Peyer's patch (tissue), 4 donors: ENCODE measurements around the gene GC.
"Not testable (repeated sequence)": the region's sequence is repeated elsewhere in the genome, so short reads cannot be mapped to it uniquely, and the experiment has no call there.

Experiments used
- POLR2A ChIP-seq, 2 donors: fragments of 450-650 bp; IDR thresholded peaks; one replicate each; pipeline ENCODE4 v1.5.1; 2017; ENCODE audit warnings: antibody characterized with exemption in 2 of 2, mild to moderate bottlenecking in 2 of 2, moderate library complexity in 2 of 2
- TF ChIP-seq, protein P1 (sequence below), 6 experiments: fragments of 450-650 bp in 4 of 6; fragments of 200-600 bp in 2 of 6; sonication (generic) in 1 of 6; IDR thresholded peaks; one replicate each; pipeline ENCODE4 v1.5.1; 2017 to 2019; ENCODE audit warnings: antibody characterized with exemption in 6 of 6, mild to moderate bottlenecking in 3 of 6, moderate library complexity in 1 of 6

DNA sequence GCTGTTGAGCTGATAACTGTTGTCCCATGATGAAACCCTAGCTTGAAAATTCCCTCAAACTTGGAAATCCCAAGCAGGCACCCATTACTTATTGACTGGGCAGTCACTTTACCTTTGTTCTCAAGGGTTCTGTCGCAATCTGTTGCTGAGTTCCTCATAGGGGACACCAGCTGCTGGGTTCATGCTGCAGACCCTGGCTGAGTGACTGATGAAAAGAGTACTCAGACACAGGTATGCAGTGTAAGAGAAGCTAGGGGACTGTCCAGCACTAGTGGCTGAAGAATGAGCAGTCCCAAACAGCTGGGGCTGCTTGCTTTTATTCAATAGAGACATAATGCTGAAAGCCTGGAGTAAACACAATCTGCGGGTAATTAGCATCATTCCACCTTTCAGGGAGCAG lies 21.4 kb upstream of the GC start:
- TF ChIP-seq, protein P1, sequence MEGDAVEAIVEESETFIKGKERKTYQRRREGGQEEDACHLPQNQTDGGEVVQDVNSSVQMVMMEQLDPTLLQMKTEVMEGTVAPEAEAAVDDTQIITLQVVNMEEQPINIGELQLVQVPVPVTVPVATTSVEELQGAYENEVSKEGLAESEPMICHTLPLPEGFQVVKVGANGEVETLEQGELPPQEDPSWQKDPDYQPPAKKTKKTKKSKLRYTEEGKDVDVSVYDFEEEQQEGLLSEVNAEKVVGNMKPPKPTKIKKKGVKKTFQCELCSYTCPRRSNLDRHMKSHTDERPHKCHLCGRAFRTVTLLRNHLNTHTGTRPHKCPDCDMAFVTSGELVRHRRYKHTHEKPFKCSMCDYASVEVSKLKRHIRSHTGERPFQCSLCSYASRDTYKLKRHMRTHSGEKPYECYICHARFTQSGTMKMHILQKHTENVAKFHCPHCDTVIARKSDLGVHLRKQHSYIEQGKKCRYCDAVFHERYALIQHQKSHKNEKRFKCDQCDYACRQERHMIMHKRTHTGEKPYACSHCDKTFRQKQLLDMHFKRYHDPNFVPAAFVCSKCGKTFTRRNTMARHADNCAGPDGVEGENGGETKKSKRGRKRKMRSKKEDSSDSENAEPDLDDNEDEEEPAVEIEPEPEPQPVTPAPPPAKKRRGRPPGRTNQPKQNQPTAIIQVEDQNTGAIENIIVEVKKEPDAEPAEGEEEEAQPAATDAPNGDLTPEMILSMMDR (IDR thresholded peaks at IDR 0.05), result not testable (repeated sequence)
- not testable (repeated sequence) for TF ChIP-seq POLR2A (IDR thresholded peaks at IDR 0.05)
